HCT116 (cell line): Measurements from ENCODE around the gene INPP5B. TPM values are rescaled to one million over a fixed set of nuclear protein-coding genes. Genes with fewer than 3 reads are reported as not detected.

Experiments used
- ATAC-seq: fragments of 200-7000 bp; cut with Tn5 transposase; 2 replicates; pipeline ENCODE4 v1.9.1; 2020; ENCODE audit warnings: mild to moderate bottlenecking, moderate library complexity
- BruUV-seq: library from RNA; stranded (reverse); fragments of 400-500 nt; replicated peaks from 2 replicates; lab custom pipeline; 2021; lab: Mats Ljungman, UMichigan
- CTCF ChIA-PET: fragments of 300-600 bp; sonication (Branson Sonifier 250); formaldehyde crosslinking; loops from one replicate; lab custom pipeline; 2021; ENCODE audit warnings: antibody characterized with exemption; lab: Charles Lee
- POLR2A ChIA-PET: fragments of 300-600, 350-600 bp; sonication (Branson Sonifier 250); formaldehyde crosslinking; loops from one replicate; lab custom pipeline; 2021; ENCODE audit warnings: antibody characterized with exemption; lab: Charles Lee
- RAD21 ChIA-PET, 2 experiments: fragments of 300-600 bp; sonication (Branson Sonifier 250); formaldehyde crosslinking; loops; one replicate each; lab custom pipeline; 2023; ENCODE audit warnings: low total read pairs in 2 of 2; ENCODE audit not compliant: uncharacterized antibody in 2 of 2, unreplicated experiment in 2 of 2, low non-redundant PET in 1 of 2; lab: Charles Lee
- DNase-seq: peaks from one replicate; pipeline ENCODE4 v3.0.0-alpha.2; 2010; ENCODE audit warnings: low read depth, low spot score
- H2AFZ ChIP-seq: fragments of 200-600 bp; shearing (Covaris generic), sonication (generic); 2 replicates; pipeline ENCODE4 v1.6.1; 2017; ENCODE audit warnings: low read depth, mixed run types, mixed read lengths, antibody characterized with exemption, low read length; ENCODE audit not compliant: poor library complexity, severe bottlenecking
- H3K27ac ChIP-seq: 2 replicates; pipeline ENCODE4 v1.5.1; 2012; ENCODE audit warnings: low read depth, low read length
- H3K27me3 ChIP-seq: fragments of 200-600 bp; sonication (generic); 2 replicates; pipeline ENCODE4 v1.6.1; 2016; ENCODE audit warnings: mixed run types, low read length, mixed read lengths; ENCODE audit not compliant: insufficient read depth
- H3K36me3 ChIP-seq, 2 experiments: fragments of 200-500 bp in 1 of 2; fragments of 200-600 bp in 1 of 2; sonication (Bioruptor generic) in 1 of 2; sonication (generic) in 1 of 2; 2 replicates each; pipeline versions ENCODE4 v1.5.1 to v1.6.1; 2014 to 2016; ENCODE audit warnings: low read length in 2 of 2, inconsistent platforms in 1 of 2, mixed read lengths in 1 of 2, mixed run types in 1 of 2; ENCODE audit not compliant: insufficient read depth in 2 of 2, control insufficient read depth in 1 of 2
- H3K4me1 ChIP-seq, 2 experiments: fragments of 200-600 bp in 1 of 2; sonication (generic) in 1 of 2; 2 replicates each; pipeline versions ENCODE4 v1.5.1 to v1.6.1; 2012 to 2017; ENCODE audit warnings: low read length in 2 of 2, inconsistent platforms in 1 of 2, mild to moderate bottlenecking in 1 of 2, mixed read lengths in 1 of 2, mixed run types in 1 of 2, moderate library complexity in 1 of 2; ENCODE audit not compliant: insufficient read depth in 2 of 2, control insufficient read depth in 1 of 2
- H3K4me2 ChIP-seq: fragments of 200-600 bp; sonication (generic); 2 replicates; pipeline ENCODE4 v1.6.1; 2017; ENCODE audit warnings: mixed run types, low read length, mixed read lengths
- H3K4me3 ChIP-seq, 2 experiments: fragments of 200-600 bp in 1 of 2; sonication (generic) in 1 of 2; replicated peaks in 1 of 2; 2 replicates each; pipeline ENCODE4 v1.5.1; 2011 to 2016; ENCODE audit warnings: low read length in 2 of 2, control low read depth in 1 of 2, low read depth in 1 of 2, mild to moderate bottlenecking in 1 of 2, mixed read lengths in 1 of 2, mixed run types in 1 of 2
- H3K79me2 ChIP-seq: fragments of 200-600 bp; sonication (generic); 2 replicates; pipeline ENCODE4 v1.6.1; 2017; ENCODE audit warnings: mild to moderate bottlenecking, mixed run types, low read length, moderate library complexity, mixed read lengths; ENCODE audit not compliant: insufficient read depth
- H3K9ac ChIP-seq: fragments of 200-600 bp; sonication (generic); 2 replicates; pipeline ENCODE4 v1.6.1; 2016; ENCODE audit warnings: low read length, mixed read lengths
- H3K9me2 ChIP-seq: fragments of 200-600 bp; sonication (generic), shearing (Covaris generic); 2 replicates; pipeline ENCODE4 v1.6.1; 2017; ENCODE audit warnings: mixed run types, mild to moderate bottlenecking, moderate library complexity; ENCODE audit not compliant: insufficient read depth
- H3K9me3 ChIP-seq, 2 experiments: fragments of 200-500 bp in 1 of 2; fragments of 200-600 bp in 1 of 2; sonication (Bioruptor generic) in 1 of 2; sonication (generic) in 1 of 2; 2 replicates each; pipeline ENCODE4 v1.6.1; 2014 to 2017; ENCODE audit warnings: low read length in 2 of 2, mixed read lengths in 2 of 2, inconsistent platforms in 1 of 2, low read depth in 1 of 2, mild to moderate bottlenecking in 1 of 2, mixed run types in 1 of 2, moderate library complexity in 1 of 2; ENCODE audit not compliant: control insufficient read depth in 1 of 2, insufficient read depth in 1 of 2
- H4K20me1 ChIP-seq: fragments of 200-600 bp; sonication (generic), shearing (Covaris generic); 2 replicates; pipeline ENCODE4 v1.6.1; 2017; ENCODE audit warnings: mixed run types, mild to moderate bottlenecking, moderate library complexity; ENCODE audit not compliant: insufficient read depth
- ELF1 ChIP-seq: IDR thresholded peaks from 2 replicates; pipeline ENCODE4 v1.6.1; 2012; ENCODE audit warnings: low read depth, borderline replicate concordance
- EZH2phosphoT487 ChIP-seq: fragments of 200-600 bp; IDR thresholded peaks from 2 replicates; pipeline ENCODE4 v1.6.1; 2018; ENCODE audit warnings: antibody characterized with exemption, borderline replicate concordance
- FOSL1 ChIP-seq: IDR thresholded peaks from 2 replicates; pipeline ENCODE4 v1.6.1; 2012; ENCODE audit warnings: low read depth
- SP1 ChIP-seq: IDR thresholded peaks from 2 replicates; pipeline ENCODE4 v1.6.1; 2012; ENCODE audit warnings: low read depth
- SRF ChIP-seq: IDR thresholded peaks from 2 replicates; pipeline ENCODE4 v1.6.1; 2012; ENCODE audit warnings: low read depth
- TCF7L2 ChIP-seq: IDR thresholded peaks from 2 replicates; pipeline ENCODE4 v1.7.0; 2011; ENCODE audit warnings: borderline replicate concordance, inconsistent platforms; ENCODE audit not compliant: insufficient read depth, insufficient read length; ENCODE audit errors: extremely low read depth
- YY1 ChIP-seq: IDR thresholded peaks from 2 replicates; pipeline ENCODE4 v1.6.1; 2011; ENCODE audit warnings: low read length, low read depth, moderate library complexity, mild to moderate bottlenecking; ENCODE audit not compliant: insufficient replicate concordance; ENCODE audit errors: extremely low read depth
- ZBTB33 ChIP-seq: IDR thresholded peaks from 2 replicates; pipeline ENCODE4 v1.6.1; 2011; ENCODE audit warnings: mild to moderate bottlenecking, low read length, moderate library complexity; ENCODE audit not compliant: insufficient replicate concordance; ENCODE audit errors: extremely low read depth
- intact Hi-C: fragments of 100-400 bp; cut with micrococcal nuclease; formaldehyde crosslinking; loops from 2 replicates; pipeline ENCODE4 v1.10.0; 2022
- total RNA-seq: library from RNA; stranded (reverse); gene quantifications from one replicate; pipeline ENCODE4 v1.2.1, GENCODE V29; 2021; ENCODE audit not compliant: unreplicated experiment
- TF ChIP-seq, protein P1 (sequence below): IDR thresholded peaks from 2 replicates; pipeline ENCODE4 v1.6.1; 2012

The INPP5B gene
- total RNA-seq, 1 experiment from 2014 or later = 20.8 TPM

- Histone ChIP-seq H3K79me2 (peaks cover 30% of the 10 kb centered on the region), H2AFZ (no peak overlapping the region), H3K27ac (peak overlapping the region; percentile 58), H3K36me3 (no peaks in the 10 kb centered on the region), H3K4me2 (peak overlapping the region; percentile 98), H3K9me2 (no peaks in the 10 kb centered on the region), H4K20me1 (no peaks in the 10 kb centered on the region), H3K9ac (peak overlapping the region; percentile 83), H3K4me1 (peaks cover 24 to 43% of the 10 kb centered on the region in 2 experiments), H3K4me3 (peak overlapping the region; percentile 87 to 92), H3K27me3 (no peaks in the 10 kb centered on the region), H3K9me3 (no peaks in the 10 kb centered on the region)
- CTCF ChIA-PET = interaction anchor here (0.5 to 1.4 kb wide), 3 partner anchors 55 to 87 kb away, joined by 3 to 5 read pairs (median 3); partner anchors contain the start of gene MTF1
- intact Hi-C loops = no loop called here
- TF ChIP-seq TCF7L2 (no peak), ELF1 (no peak), FOSL1 (no peak), YY1 (no peak), EZH2phosphoT487 (no peak), SP1 (no peak), SRF (no peak), ZBTB33 (no peak)
- TF ChIP-seq, protein P1, sequence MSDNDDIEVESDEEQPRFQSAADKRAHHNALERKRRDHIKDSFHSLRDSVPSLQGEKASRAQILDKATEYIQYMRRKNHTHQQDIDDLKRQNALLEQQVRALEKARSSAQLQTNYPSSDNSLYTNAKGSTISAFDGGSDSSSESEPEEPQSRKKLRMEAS = no peak
- POLR2A ChIA-PET = interaction anchor here (1.0 to 1.7 kb wide), 3 partner anchors 9 to 123 kb away, joined by 3 to 5 read pairs (median 3); partner anchors contain the start of genes C1orf122 and YRDC
- TSS peak; percentile 70 for BruUV-seq
- RAD21 ChIA-PET = no interaction called here
- DNase-seq (no peak), ATAC-seq (no peak)
These were observed 15.8 kb downstream of the INPP5B start for GRCh38 chr1:37931102-37931360.
